Psoas muscle (tissue), 8 donors: ENCODE measurements around the gene TSKU. TPM values are rescaled to one million over a fixed set of nuclear protein-coding genes. Genes with fewer than 3 reads are reported as not detected.

Source experiments
- ATAC-seq, 4 donors: fragments of 200-7000 bp; cut with Tn5 transposase; one replicate each; pipeline ENCODE4 v1.9.1; 2020; ENCODE audit warnings: moderate library complexity in 3 of 4, mild to moderate bottlenecking in 2 of 4
- DNase-seq, 2 donors: peaks; one replicate each; pipeline ENCODE4 v3.0.0-alpha.2; 2020
- H3K27ac ChIP-seq: fragments of 200-600 bp; one replicate; pipeline ENCODE4 v1.8.0; 2022
- H3K27me3 ChIP-seq, 3 donors: fragments of 200-600 bp in 1 of 3; one replicate each; pipeline versions ENCODE4 v1.6.1 to v1.8.0; 2013 to 2022; ENCODE audit warnings: low read length in 2 of 3, mild to moderate bottlenecking in 2 of 3, moderate library complexity in 1 of 3; ENCODE audit not compliant: insufficient read depth in 3 of 3
- H3K36me3 ChIP-seq, 2 donors: fragments of 200-600 bp in 1 of 2; one replicate each; pipeline versions ENCODE4 v1.6.1 to v1.8.0; 2013 to 2022; ENCODE audit warnings: low read depth in 1 of 2, mild to moderate bottlenecking in 1 of 2, moderate library complexity in 1 of 2; ENCODE audit not compliant: insufficient read depth in 1 of 2
- H3K4me1 ChIP-seq: fragments of 200-600 bp; one replicate; pipeline ENCODE4 v1.8.0; 2022
- H3K4me3 ChIP-seq: fragments of 200-600 bp; one replicate; pipeline ENCODE4 v1.8.0; 2022; ENCODE audit warnings: mild to moderate bottlenecking
- H3K9me3 ChIP-seq: fragments of 200-600 bp; one replicate; pipeline ENCODE4 v1.8.0; 2022
- WGBS, 3 donors: extraction: QIAGEN DNeasy Blood & Tissue Kit; methylation state at CpG; one replicate each; pipeline versions ENCODE4 v1.1.6 to v1.1.7; 2013; 5-methylcytosine and 5-hydroxymethylcytosine counted together
- intact Hi-C, 2 donors: fragments of 100-400 bp; cut with DNase I; formaldehyde crosslinking; loops; one replicate each; pipeline versions ENCODE4 v1.11.0 to v1.14.2; 2022
- polyA plus RNA-seq, 3 donors: library from polyadenylated mRNA; stranded (reverse); fragments of 200-250 nt; gene quantifications; one replicate each; pipeline ENCODE4 v1.2.3, GENCODE V29; 2013
- total RNA-seq, 4 donors: library from RNA; stranded (reverse); fragmentation: NEBNext Ultra II Directional in 2 of 4; extraction: Animal tissue kit (Norgen Biotek cat#: 25700) in 2 of 4; gene quantifications; one replicate each; pipeline versions ENCODE4 v1.2.1 to v1.2.4, GENCODE V29; 2021 to 2023
- TF ChIP-seq, protein P1 (sequence below): fragments of 200-600 bp; IDR thresholded peaks from one replicate; pipeline ENCODE4 v1.8.0; 2022; ENCODE audit warnings: antibody characterized with exemption
- donor health status: healthy with polysubstance abuse.
- donor health status: DM: no; HTN: no; CAD: no; lungs with moderate emphysema.
- donor health status: Bipolar disorder and iron deficiency.
- donor health status: healthy.
- donor health status: DM: yes; HTN: yes; CAD: no.
- donor health status: DM: no; HTN: no; CAD: no.
- donor health status: DM: no; HTN: no; CAD: no.
- donor health status: DM: yes; HTN: yes; CAD: no.

Gene TSKU
- total and polyA plus RNA-seq, 7 donors, result 3.1 to 11.4 (median 4.0) TPM

- TF ChIP-seq, protein P1, sequence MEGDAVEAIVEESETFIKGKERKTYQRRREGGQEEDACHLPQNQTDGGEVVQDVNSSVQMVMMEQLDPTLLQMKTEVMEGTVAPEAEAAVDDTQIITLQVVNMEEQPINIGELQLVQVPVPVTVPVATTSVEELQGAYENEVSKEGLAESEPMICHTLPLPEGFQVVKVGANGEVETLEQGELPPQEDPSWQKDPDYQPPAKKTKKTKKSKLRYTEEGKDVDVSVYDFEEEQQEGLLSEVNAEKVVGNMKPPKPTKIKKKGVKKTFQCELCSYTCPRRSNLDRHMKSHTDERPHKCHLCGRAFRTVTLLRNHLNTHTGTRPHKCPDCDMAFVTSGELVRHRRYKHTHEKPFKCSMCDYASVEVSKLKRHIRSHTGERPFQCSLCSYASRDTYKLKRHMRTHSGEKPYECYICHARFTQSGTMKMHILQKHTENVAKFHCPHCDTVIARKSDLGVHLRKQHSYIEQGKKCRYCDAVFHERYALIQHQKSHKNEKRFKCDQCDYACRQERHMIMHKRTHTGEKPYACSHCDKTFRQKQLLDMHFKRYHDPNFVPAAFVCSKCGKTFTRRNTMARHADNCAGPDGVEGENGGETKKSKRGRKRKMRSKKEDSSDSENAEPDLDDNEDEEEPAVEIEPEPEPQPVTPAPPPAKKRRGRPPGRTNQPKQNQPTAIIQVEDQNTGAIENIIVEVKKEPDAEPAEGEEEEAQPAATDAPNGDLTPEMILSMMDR, result no peak
- WGBS, 3 donors, result 55 to 59% (median 57%) methylated on average over 5 of the region's 5 CpGs
- H3K27ac ChIP-seq, result no peak overlapping the region
Measured at GRCh38 chr11:76835928-76836612, 52.9 kb downstream of the TSKU start.

GRCh38 chr11:76836613-76837291, 53.6 kb downstream of the TSKU start:
- TF ChIP-seq, protein P1, result no peak
- no peaks in the 10 kb centered on the region for H3K36me3 ChIP-seq
- H3K4me3 ChIP-seq, result no peak overlapping the region
- H3K27ac ChIP-seq, result no peak overlapping the region
- peaks cover 5% of the 10 kb centered on the region for H3K4me1 ChIP-seq
- 56 to 67% (median 61%) methylated on average over 11 of the region's 11 CpGs for whole genome bisulfite sequencing, 3 donors
- peaks cover 0 to 2% (median 0%) of the 10 kb centered on the region in 3 donors for H3K27me3 ChIP-seq
- no peaks in the 10 kb centered on the region for H3K9me3 ChIP-seq
- ATAC-seq (no peak), DNase-seq (no peak)
- intact Hi-C loops, result no loop called here

More at GRCh38 chr11:76835928-76836612, 52.9 kb downstream of the TSKU start:
- Histone ChIP-seq H3K4me1 (peaks cover 5% of the 10 kb centered on the region), H3K36me3 (no peaks in the 10 kb centered on the region), H3K27me3 (peaks cover 0 to 2% (median 0%) of the 10 kb centered on the region in 3 donors), H3K9me3 (no peaks in the 10 kb centered on the region), H3K4me3 (no peak overlapping the region)
- ATAC-seq, result no peak
- peak in 1 of 2 donors; percentile 24 for DNase-seq
- intact Hi-C loops, result no loop called here

- no peaks in the 10 kb centered on the region for H3K9me3 ChIP-seq
- TF ChIP-seq, protein P1, result no peak
- peaks cover 0 to 2% (median 0%) of the 10 kb centered on the region in 3 donors for H3K27me3 ChIP-seq
- H3K27ac ChIP-seq, result no peak overlapping the region
- no peak for DNase-seq
- H3K4me3 ChIP-seq, result no peak overlapping the region
- H3K4me1 ChIP-seq, result peaks cover 5% of the 10 kb centered on the region
- intact Hi-C loops, result no loop called here
- no peaks in the 10 kb centered on the region for H3K36me3 ChIP-seq
- no peak for ATAC-seq
- 36 to 38% (median 36%) methylated on average over 7 of the region's 7 CpGs for WGBS, 3 donors
Measured at GRCh38 chr11:76837696-76838677, 54.8 kb downstream of the TSKU start.

- DNase-seq (no peak), ATAC-seq (peak in 1 of 4 donors; percentile 51)
- H3K36me3 ChIP-seq, result no peaks in the 10 kb centered on the region
- no peak overlapping the region for H3K27ac ChIP-seq
- 56 to 68% (median 61%) methylated on average over 3 of the region's 3 CpGs for WGBS, 3 donors
- intact Hi-C loops, result no loop called here
- H3K4me3 ChIP-seq, result no peak overlapping the region
- no peaks in the 10 kb centered on the region for H3K9me3 ChIP-seq
- H3K27me3 ChIP-seq, result peaks cover 0 to 2% (median 0%) of the 10 kb centered on the region in 3 donors
- H3K4me1 ChIP-seq, result peaks cover 5% of the 10 kb centered on the region
- TF ChIP-seq, protein P1, result no peak
Measured at GRCh38 chr11:76838678-76839068, 55.5 kb downstream of the TSKU start.
